IPS DF 6.9 (cell line): Measurements from ENCODE around the gene CNTNAP1.

Experiments
- DNase-seq: peaks from one replicate; pipeline ENCODE4 v3.0.0-alpha.2; 2013; ENCODE audit warnings: low read depth, low spot score
- H3K27ac ChIP-seq: one replicate; pipeline ENCODE4 v1.5.1; 2013; ENCODE audit warnings: low read length, control low read depth
- H3K27me3 ChIP-seq: 2 replicates; pipeline ENCODE4 v1.6.1; 2013; ENCODE audit warnings: mild to moderate bottlenecking, low read length; ENCODE audit not compliant: control insufficient read depth, insufficient read depth
- H3K36me3 ChIP-seq: 2 replicates; pipeline ENCODE4 v1.6.1; 2013; ENCODE audit warnings: low read length; ENCODE audit not compliant: control insufficient read depth, insufficient read depth
- H3K4me1 ChIP-seq: 2 replicates; pipeline ENCODE4 v1.6.1; 2013; ENCODE audit warnings: low read length; ENCODE audit not compliant: control insufficient read depth, insufficient read depth
- H3K4me3 ChIP-seq: 2 replicates; pipeline ENCODE4 v1.5.1; 2013; ENCODE audit warnings: mild to moderate bottlenecking, low read length
- H3K9me3 ChIP-seq: 2 replicates; pipeline ENCODE4 v1.6.1; 2013; ENCODE audit warnings: low read length, inconsistent platforms; ENCODE audit not compliant: control insufficient read depth, insufficient read depth
- WGBS: extraction: QIAGEN DNeasy Blood & Tissue Kit; methylation state at CpG from one replicate; pipeline ENCODE4 v1.1.7; 2013; ENCODE audit warnings: mixed read lengths, missing lambda C conversion rate; ENCODE audit not compliant: insufficient read length, insufficient coverage; 5-methylcytosine and 5-hydroxymethylcytosine counted together

Gene CNTNAP1

DNA sequence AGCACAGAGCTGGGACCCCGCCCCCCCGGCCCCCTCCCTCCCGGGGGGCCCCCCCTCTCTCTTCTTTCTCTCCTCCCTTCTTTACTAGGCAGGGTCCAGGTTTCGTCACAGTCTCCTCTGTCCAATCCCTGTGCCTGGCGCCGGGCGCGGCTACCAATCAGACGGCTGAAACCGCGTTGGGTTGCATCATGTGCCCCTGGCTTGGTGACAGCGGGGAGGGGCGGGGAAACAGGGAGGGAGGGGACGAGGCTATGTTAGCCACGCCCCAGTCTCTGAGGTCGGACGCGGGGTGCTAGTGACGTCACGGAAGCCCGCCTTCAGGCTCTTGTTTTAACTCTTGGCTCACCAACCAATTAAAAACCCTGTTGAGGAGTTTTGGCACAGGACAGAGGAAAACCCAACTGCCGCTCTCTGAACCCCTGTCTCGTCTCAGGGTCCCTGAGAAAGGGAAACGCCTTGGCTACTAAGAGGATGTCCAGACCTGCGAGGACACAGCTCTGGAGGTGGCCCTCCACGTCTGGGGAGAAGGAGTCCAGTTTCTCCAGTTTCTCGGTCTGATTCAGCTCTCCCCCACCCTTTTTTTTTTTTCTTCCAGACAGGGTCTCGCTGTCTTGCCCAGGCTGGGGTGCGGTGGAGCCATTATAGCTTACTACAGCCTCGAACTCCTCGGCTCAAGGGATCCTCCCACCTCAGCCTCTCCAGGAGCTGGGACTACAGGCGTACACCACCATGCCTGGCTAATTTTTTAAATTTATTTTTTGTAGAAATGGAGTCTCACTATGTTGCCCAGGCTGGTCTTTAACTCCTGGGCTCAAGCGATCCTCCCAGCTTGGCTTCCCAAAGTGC is 5.1 kb upstream of the CNTNAP1 start:
- peak overlapping the region; percentile 76 for H3K4me3 ChIP-seq
- no peak overlapping the region for H3K27ac ChIP-seq
- H3K4me1 ChIP-seq = peaks cover 19% of the 10 kb centered on the region
- WGBS = no CpG with 5 or more reads among the region's 33 CpGs
- no peaks in the 10 kb centered on the region for H3K9me3 ChIP-seq
- H3K36me3 ChIP-seq = no peaks in the 10 kb centered on the region; the same call in 1 of the 2 replicates
- peak; percentile 98 for DNase-seq
- no peaks in the 10 kb centered on the region for H3K27me3 ChIP-seq

DNA sequence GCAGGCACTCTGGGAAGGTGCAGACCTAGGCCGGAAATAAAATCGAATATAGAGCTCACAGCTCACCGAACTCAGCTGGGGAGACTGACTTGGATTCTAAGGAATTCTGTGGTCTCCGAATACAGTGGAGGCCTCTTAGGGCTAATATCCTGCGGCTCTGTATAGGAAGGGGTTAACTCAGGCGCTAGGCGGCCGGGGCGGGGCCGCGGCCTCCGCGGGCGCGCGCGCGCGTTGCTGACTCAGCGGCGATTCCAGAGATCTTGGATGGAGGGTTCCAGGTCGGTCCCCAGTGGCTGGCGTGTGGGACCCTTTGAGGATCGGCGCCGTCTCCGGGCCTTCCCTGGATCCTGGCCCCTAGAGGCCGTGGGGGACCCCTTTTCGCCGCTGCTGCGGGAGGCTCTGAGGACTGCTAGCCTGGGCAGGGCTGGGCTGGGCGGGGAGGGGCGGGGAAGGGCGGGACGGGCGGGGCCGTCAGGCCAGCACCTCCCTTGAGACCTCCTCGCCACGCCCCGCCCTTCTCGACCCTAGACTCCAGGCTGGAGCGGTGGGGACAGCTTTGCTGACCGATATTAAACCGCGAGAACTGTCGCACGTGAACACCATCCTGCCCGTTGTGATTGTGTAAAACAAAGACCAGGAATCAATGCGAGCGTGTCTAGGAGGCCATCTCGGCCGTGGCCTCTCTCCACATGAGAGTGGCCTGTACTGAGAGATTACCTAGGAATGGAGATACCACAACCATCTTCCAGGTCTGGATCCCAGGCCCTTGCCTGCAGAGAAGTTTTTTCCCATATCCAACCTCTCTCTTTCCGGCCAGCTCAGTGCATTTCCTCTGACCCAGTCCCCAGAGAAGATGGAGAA is 4.2 kb upstream of the CNTNAP1 start:
- DNase-seq = no peak
- Histone ChIP-seq H3K27ac (no peak overlapping the region), H3K27me3 (no peaks in the 10 kb centered on the region), H3K4me1 (peaks cover 19% of the 10 kb centered on the region), H3K36me3 (no peaks in the 10 kb centered on the region), H3K9me3 (no peaks in the 10 kb centered on the region), H3K4me3 (peak overlapping the region; percentile 73; the same call in 1 of the 2 replicates)
- WGBS = no CpG with 5 or more reads among the region's 53 CpGs

DNA sequence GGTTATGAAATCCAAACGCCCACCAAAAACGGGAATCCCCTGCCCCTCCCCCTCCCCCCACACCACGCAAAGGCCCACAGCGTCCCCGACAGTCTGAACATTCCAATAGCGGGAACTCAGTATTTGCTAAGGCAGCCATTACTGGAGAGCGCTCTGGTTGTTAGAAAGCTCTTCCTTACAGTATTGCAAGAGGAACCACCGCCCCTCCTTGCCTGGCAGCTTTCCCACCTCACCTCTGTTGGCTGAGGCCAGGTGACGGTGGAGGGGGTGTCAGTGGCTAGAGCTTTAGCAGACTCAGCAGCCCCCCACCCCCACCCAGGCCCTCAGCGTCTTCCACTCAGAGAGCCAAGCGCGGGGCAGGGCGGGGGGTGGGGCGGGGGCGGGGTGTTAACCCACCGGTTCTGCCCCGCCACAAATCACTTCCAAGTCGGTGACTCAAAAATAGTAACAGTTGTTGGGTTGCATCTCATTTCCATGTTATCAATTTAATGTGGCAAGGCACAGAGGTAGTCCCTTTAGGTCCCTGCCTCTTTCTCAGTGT is 3.3 kb upstream of the CNTNAP1 start:
- WGBS = no CpG with 5 or more reads among the region's 18 CpGs
- Histone ChIP-seq H3K36me3 (no peaks in the 10 kb centered on the region), H3K9me3 (no peaks in the 10 kb centered on the region), H3K27me3 (peaks cover 2% of the 10 kb centered on the region; the same call in 1 of the 2 replicates), H3K4me1 (peaks cover 22% of the 10 kb centered on the region), H3K4me3 (peak overlapping the region; percentile 34; the same call in 1 of the 2 replicates), H3K27ac (no peak overlapping the region)
- DNase-seq = no peak

- peaks cover 16% of the 10 kb centered on the region for H3K4me1 ChIP-seq
- no CpG with 5 or more reads among the region's 78 CpGs for WGBS
- no peak overlapping the region for H3K27ac ChIP-seq
- DNase-seq = no peak
- peak overlapping the region; percentile 34; the same call in 1 of the 2 replicates for H3K4me3 ChIP-seq
- no peaks in the 10 kb centered on the region for H3K9me3 ChIP-seq
- H3K27me3 ChIP-seq = peaks cover 2% of the 10 kb centered on the region; the same call in 1 of the 2 replicates
- no peaks in the 10 kb centered on the region for H3K36me3 ChIP-seq
These were observed 2.6 kb upstream of the CNTNAP1 start for GRCh38 chr17:42679492-42680330.

DNA sequence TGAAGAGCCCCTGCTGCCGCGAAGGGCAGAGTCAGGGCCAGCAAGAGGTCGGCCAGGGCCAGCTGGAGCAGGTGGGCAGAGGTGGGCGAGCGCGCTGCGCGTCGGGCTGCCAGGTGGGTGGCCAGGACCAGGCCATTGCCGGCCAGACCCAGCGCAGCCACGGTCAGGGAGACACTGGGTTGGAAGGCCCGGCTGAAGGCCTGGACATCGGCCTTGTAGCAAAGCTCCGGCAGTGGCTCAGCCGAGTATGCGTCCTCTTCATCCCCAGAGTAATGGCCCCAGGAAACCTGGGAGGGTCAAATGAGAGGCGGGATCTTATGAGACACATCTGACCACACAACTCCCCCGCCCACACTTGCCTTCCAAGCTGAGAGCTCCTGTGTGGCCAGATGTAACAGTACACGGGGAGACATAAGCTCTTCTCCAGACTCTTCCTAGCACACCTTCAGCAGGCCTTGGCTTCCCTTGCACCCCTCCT is 2.0 kb upstream of the CNTNAP1 start:
- no peaks in the 10 kb centered on the region for H3K9me3 ChIP-seq
- no CpG with 5 or more reads among the region's 20 CpGs for WGBS
- H3K27ac ChIP-seq = no peak overlapping the region
- no peak for DNase-seq
- H3K36me3 ChIP-seq = no peaks in the 10 kb centered on the region
- H3K4me3 ChIP-seq = peak overlapping the region; percentile 34; the same call in 1 of the 2 replicates
- H3K4me1 ChIP-seq = peaks cover 13% of the 10 kb centered on the region
- peaks cover 2% of the 10 kb centered on the region; the same call in 1 of the 2 replicates for H3K27me3 ChIP-seq

DNA sequence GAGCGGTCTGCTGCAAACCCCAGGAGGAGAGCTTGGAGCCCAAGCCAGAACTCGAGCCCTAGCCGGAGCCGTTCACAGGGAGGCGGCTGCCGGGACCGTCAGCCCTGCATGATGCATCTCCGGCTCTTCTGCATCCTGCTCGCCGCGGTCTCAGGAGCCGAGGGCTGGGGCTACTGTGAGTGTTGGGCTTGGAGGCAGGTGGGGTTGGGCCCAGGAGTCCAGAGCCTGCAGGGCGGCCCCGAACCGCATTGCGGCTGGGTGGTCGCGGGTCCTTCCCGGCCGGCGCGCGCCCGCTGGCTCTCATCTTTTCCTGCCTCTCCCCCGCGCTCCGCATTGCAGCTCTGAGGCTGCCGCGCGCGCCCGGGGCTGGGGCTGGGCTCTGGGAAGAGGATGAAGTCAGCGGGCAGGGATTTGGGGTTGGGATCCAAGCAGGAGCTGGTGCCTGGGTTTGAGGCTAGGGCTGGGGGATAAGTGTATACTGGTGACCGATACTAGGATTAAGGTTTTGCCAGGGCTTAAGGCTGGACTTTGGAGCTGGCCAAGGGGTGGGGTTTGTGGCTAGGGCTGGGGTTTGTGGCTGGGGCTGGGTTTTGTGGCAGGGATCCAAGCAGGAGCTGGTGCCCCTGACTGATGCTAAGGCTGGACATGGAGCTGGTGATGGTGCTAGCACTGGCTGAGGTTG is 532 bp downstream of the CNTNAP1 start:
- Histone ChIP-seq H3K9me3 (no peaks in the 10 kb centered on the region), H3K4me3 (peak overlapping the region; percentile 54; the same call in 1 of the 2 replicates), H3K27ac (no peak overlapping the region), H3K36me3 (no peaks in the 10 kb centered on the region), H3K4me1 (peaks cover 13% of the 10 kb centered on the region), H3K27me3 (peaks cover 2% of the 10 kb centered on the region; the same call in 1 of the 2 replicates)
- no CpG with 5 or more reads among the region's 34 CpGs for WGBS
- DNase-seq = no peak

GRCh38 chr17:42683407-42684034 is 1.2 kb downstream of the CNTNAP1 start:
- peak overlapping the region; percentile 54; the same call in 1 of the 2 replicates for H3K4me3 ChIP-seq
- DNase-seq = no peak
- H3K36me3 ChIP-seq = no peaks in the 10 kb centered on the region
- H3K4me1 ChIP-seq = peaks cover 13% of the 10 kb centered on the region
- no peak overlapping the region for H3K27ac ChIP-seq
- peaks cover 2% of the 10 kb centered on the region; the same call in 1 of the 2 replicates for H3K27me3 ChIP-seq
- no peaks in the 10 kb centered on the region for H3K9me3 ChIP-seq
- no CpG with 5 or more reads among the region's 25 CpGs for WGBS

GRCh38 chr17:42684929-42685556 is 2.7 kb downstream of the CNTNAP1 start:
- H3K36me3 ChIP-seq = no peaks in the 10 kb centered on the region
- peaks cover 9% of the 10 kb centered on the region for H3K4me1 ChIP-seq
- peaks cover 2% of the 10 kb centered on the region; the same call in 1 of the 2 replicates for H3K27me3 ChIP-seq
- H3K4me3 ChIP-seq = no peak overlapping the region
- WGBS = no CpG with 5 or more reads among the region's 50 CpGs
- H3K9me3 ChIP-seq = no peaks in the 10 kb centered on the region
- no peak overlapping the region for H3K27ac ChIP-seq
- DNase-seq = no peak
